GM12874 (cell line): ENCODE measurements around the gene SATB2.

ENCODE experiments used
- TF ChIP-seq, protein P1 (sequence below): IDR thresholded peaks from 2 replicates; pipeline ENCODE4 v1.5.1; 2011; ENCODE audit warnings: low read depth, mild to moderate bottlenecking, control low read depth, low read length, moderate library complexity; ENCODE audit not compliant: insufficient read depth

SATB2 gene

GRCh38 chr2:199307461-199307860, 150.3 kb downstream of the SATB2 start:
- TF ChIP-seq, protein P1, sequence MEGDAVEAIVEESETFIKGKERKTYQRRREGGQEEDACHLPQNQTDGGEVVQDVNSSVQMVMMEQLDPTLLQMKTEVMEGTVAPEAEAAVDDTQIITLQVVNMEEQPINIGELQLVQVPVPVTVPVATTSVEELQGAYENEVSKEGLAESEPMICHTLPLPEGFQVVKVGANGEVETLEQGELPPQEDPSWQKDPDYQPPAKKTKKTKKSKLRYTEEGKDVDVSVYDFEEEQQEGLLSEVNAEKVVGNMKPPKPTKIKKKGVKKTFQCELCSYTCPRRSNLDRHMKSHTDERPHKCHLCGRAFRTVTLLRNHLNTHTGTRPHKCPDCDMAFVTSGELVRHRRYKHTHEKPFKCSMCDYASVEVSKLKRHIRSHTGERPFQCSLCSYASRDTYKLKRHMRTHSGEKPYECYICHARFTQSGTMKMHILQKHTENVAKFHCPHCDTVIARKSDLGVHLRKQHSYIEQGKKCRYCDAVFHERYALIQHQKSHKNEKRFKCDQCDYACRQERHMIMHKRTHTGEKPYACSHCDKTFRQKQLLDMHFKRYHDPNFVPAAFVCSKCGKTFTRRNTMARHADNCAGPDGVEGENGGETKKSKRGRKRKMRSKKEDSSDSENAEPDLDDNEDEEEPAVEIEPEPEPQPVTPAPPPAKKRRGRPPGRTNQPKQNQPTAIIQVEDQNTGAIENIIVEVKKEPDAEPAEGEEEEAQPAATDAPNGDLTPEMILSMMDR, result no peak

DNA sequence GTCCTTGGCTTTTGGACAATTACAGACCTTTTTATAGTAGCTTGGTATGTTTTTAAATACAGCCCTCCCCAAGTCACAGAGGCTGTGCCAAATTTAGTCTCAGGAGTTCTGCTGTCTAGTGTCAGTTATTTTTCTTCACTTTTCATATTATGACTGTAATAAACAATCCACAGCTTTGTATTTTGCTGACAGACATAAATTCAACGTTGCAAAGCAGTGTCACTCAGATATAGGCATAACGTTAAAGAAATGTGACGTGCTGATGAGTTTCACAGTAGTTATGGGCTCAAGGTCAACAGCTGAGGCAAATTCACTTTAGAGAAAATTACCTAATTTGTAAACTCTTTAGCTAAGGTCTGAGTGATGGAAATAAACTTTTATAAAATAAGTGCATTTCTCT, 151.6 kb downstream of the SATB2 start:
- TF ChIP-seq, protein P1, result no peak

DNA sequence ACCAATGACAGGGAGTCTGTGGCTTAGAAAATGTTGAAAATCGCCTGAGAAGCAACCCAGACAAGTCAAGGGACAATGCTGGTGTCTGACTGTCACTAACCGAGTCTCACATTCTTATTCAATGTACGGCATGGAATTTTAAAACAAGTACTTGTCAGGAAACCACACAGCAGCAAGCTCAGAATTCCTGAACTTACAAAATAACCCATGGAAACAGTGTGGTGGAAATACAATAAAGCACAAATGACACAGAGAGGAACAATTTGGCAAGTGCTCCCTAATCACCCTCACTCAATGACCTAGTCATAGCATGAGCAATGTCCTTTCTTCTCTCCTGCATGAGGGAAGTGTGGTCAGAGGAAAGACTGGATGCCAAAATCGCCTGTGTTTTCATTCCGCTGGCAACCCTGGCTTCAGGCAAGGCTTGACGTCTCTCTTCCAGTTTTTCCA, 154.0 kb downstream of the SATB2 start:
- TF ChIP-seq, protein P1, result no peak

DNA sequence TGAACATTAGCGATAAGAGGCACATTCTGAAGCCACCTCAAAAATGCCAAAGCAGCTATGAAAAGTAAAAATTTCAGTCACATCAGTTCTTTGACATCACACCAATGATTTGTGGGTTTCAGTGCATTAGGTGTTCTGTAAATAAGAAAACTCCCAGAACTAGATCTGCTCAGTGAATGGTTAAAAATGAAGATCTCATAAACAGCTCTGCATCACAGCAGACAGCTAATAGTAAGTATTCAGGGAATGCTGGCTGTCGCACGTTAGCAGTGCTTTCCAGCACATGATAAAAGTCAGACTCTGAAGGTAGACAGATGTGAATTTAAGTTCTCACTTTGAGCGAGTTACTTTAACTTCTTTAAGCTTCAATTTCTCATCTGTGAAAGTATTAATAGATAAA, 154.9 kb downstream of the SATB2 start:
- TF ChIP-seq, protein P1, result no peak

GRCh38 chr2:199288424-199288823, 169.3 kb downstream of the SATB2 start:
- TF ChIP-seq, protein P1, result no peak

GRCh38 chr2:199282309-199282708, 175.4 kb downstream of the SATB2 start:
- TF ChIP-seq, protein P1, result no peak

DNA sequence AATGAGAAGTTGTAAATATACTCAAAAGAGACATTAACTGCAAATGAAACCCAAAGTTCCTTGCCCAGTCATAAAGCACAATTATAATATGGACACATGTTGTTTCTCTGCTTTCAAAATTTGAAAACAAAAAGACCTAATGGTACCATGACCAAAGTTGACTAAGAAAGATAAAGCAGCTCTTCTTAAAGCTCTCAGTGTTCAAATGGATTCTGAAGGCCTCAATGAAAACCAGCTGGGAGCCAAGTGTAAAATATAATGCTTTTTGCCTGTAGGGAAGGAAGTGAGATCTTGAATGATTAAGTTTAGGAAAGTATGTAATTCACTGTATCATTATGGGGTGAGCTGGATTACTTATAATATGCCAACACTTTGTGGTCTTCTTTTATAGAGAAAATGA, 178.6 kb downstream of the SATB2 start:
- TF ChIP-seq, protein P1, result no peak

- TF ChIP-seq, protein P1, result no peak
Observed at GRCh38 chr2:199278099-199278498, 179.6 kb downstream of the SATB2 start.
